Astrocyte of the spinal cord (primary cell): ENCODE results near the gene RMI2.

Experiments used
- DNase-seq: peaks from one replicate; pipeline ENCODE4 v3.0.0; 2011; ENCODE audit warnings: low read depth, low spot score
- H3K4me3 ChIP-seq: 2 replicates; pipeline ENCODE4 v1.5.1; 2011; ENCODE audit warnings: low read depth, mild to moderate bottlenecking, low read length, moderate library complexity
- CTCF ChIP-seq: IDR thresholded peaks from 2 replicates; pipeline ENCODE4 v1.5.1; 2012; ENCODE audit warnings: low read depth, mild to moderate bottlenecking, low read length, inconsistent platforms
- in situ Hi-C: cut with HindIII; loops from 2 replicates; pipeline ENCODE4 v1.10.0; 2017; ENCODE audit warnings: low sequenced_read_pairs

The RMI2 gene

GRCh38 chr16:11326084-11326736 is 19.0 kb upstream of the RMI2 start:
- in situ Hi-C loops, result no loop called here
- no peak for TF ChIP-seq CTCF
- no peak overlapping the region for H3K4me3 ChIP-seq
- DNase-seq, result peak; percentile 27

GRCh38 chr16:11326737-11327276 is 18.5 kb upstream of the RMI2 start:
- in situ Hi-C loops, result no loop called here
- no peak for DNase-seq
- TF ChIP-seq CTCF, result no peak
- H3K4me3 ChIP-seq, result no peak overlapping the region

- no peak for TF ChIP-seq CTCF
- no peak for DNase-seq
These were observed 17.7 kb upstream of the RMI2 start for GRCh38 chr16:11327277-11328171.

GRCh38 chr16:11328172-11329070 is 16.8 kb upstream of the RMI2 start:
- TF ChIP-seq CTCF, result no peak
- H3K4me3 ChIP-seq, result no peak overlapping the region
- peak; percentile 93 for DNase-seq
- in situ Hi-C loops, result no loop called here

More at GRCh38 chr16:11327277-11328171, 17.7 kb upstream of the RMI2 start:
- in situ Hi-C loops, result no loop called here
- no peak overlapping the region for H3K4me3 ChIP-seq

GRCh38 chr16:11329071-11329491 is 16.2 kb upstream of the RMI2 start:
- peak; percentile 28 for DNase-seq
- H3K4me3 ChIP-seq, result no peak overlapping the region
- no peak for TF ChIP-seq CTCF
- in situ Hi-C loops, result no loop called here

GRCh38 chr16:11329891-11330290 is 15.4 kb upstream of the RMI2 start:
- no peak for DNase-seq
- TF ChIP-seq CTCF, result no peak
- no peak overlapping the region for H3K4me3 ChIP-seq
- in situ Hi-C loops, result no loop called here
